HK-2 (cell line): ENCODE measurements around the gene FRG2B.
"Not testable (repeated sequence)": the region's sequence is repeated elsewhere in the genome, so short reads cannot be mapped to it uniquely, and the experiment has no call there.

Source experiments
- DNase-seq: peaks from one replicate; pipeline ENCODE4 v3.0.0-alpha.2; 2018; ENCODE audit not compliant: unreplicated experiment

FRG2B gene

DNA sequence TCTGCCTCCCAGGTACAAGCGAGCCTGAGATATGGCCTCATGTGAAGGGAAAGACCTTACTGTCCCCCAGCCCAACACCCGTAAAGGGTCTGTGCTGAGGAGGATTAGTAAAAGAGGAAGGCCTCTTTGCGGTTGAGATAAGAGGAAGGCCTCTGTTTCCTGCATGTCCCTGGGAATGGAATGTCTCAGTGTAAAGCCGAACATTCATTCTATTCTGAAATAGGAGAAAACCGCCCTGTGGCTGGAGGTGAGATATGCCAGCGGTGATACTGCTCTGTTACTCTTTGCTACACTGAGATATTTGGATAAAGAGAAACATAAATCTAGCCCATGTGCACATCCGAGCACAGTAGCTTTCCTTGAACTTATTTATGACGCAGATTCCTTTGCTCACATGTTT lies 26.7 kb downstream of the FRG2B start:
- not testable (repeated sequence) for DNase-seq

DNA sequence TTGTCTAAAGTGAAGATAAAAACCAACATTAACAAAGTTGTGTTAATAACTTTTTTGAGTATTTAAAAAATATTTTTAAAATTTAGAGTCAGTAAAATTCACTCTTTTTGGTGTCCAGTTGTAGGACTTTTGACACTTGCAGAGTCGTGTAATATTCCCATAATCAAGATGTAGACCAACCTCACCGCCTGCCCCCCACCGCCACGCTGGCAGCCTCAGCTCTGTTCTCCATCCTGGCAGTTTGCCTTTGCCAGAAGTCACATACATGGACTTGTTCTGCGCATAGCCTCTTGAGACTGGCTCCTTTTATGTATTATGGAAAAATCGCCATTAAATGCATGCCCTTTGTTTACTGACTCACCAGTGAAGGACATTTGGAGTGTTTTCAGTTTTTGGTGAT lies 33.9 kb downstream of the FRG2B start:
- no peak for DNase-seq

DNA sequence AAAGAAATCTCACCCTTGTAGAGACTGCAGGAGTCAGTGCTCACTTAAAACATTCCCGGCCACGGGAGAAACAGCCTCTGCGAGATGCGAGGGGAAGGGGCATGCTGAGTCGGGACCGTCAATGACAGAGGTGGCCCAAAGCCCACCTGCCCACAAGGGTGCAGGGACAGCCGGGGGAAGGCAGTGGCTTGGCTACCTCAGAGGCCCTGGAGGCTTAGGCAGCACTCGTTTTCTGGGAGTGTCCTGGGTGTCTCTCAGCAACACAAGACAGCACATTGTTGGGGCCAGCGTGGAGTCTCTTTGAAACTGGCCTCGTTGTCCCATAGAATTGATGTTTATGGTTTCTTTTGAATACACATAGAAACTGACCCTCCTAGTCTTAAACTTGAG lies 35.6 kb downstream of the FRG2B start:
- no peak for DNase-seq

DNA sequence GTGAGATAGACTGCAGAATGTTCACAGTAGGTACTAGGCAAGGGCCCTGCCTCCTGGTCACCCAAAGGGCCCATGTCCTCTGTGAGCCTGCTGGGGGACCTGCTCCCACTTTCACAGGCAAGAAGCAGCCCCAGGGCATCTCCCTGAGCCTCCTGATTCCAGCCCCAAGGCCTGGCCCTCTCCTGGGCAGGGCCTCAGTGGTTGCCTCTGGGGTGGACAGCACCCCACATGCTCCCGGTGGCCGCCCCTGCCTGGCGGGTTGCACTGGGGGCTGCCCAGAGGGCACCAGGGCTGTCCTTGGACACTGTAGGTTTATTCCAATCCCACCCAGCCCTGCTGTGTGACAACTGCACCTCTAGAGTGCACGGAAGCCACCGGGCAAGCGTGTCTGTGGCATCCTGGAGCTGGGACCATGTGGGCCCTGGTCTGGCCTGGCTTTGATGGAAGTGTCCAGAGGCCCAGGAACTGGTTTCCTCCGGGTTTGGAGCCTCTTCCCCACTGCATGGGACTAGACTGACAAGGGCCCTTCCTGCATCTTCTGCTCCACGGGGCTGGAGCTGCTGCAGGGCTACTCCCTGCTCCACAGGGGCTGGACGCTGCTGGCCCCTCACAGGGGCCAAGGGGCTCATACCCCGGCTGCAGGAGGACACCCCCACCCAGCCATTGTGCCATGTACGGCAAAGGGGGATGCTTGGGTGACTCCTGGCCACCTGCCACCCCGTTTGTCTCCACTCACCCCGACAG lies 36.2 kb downstream of the FRG2B start:
- DNase-seq = no peak

DNA sequence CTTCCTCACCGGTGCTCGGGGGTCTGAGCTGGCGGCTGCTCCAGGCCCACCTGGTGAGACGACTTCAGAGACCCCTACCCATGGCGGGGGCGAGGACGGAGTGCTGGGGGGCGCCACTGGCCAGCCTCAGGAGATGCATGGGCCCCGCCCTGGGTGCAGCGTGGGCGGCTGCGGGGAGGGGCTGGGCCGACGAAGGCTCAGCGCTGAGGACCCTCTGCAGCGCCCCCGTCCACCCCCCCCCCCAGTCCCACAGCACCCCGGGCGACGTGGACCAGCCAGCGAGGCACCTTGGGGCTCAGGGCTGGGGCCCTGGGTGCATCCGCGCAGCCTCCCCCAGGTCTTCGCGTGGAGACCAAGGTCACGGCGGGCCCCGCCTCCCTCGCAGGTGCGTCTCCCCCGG lies 49.6 kb downstream of the FRG2B start:
- not testable (repeated sequence) for DNase-seq
